ENCODE data around the gene ZNF223.

DNA sequence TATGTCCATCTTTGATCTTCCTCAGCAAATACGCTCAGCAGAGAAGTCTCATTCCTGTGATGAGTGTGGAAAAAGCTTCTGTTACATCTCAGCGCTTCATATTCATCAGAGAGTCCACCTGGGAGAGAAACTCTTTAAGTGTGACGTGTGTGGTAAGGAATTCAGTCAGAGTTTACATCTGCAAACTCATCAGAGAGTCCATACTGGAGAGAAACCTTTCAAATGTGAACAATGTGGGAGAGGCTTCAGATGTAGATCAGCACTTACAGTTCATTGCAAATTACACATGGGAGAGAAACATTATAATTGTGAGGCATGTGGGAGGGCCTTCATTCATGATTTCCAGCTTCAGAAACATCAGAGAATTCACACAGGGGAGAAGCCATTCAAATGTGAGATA is 14.5 kb downstream of the ZNF223 start:
- TF ChIP-seq RAD21 (IDR thresholded peaks at IDR 0.05; ENCODE audit: low read depth), result no peak
- TF ChIP-seq CREB1 (IDR thresholded peaks at IDR 0.05; ENCODE audit: low read depth), result no peak
- no peak for TF ChIP-seq MAX (IDR thresholded peaks at IDR 0.05)
- no peak for TF ChIP-seq TAF1 (IDR thresholded peaks at IDR 0.05; ENCODE audit: low read depth)
- TF ChIP-seq TEAD4 (IDR thresholded peaks at IDR 0.05), result no peak
- TF ChIP-seq TCF12 (IDR thresholded peaks at IDR 0.05; ENCODE audit: low read depth), result no peak
- TF ChIP-seq, protein P1, sequence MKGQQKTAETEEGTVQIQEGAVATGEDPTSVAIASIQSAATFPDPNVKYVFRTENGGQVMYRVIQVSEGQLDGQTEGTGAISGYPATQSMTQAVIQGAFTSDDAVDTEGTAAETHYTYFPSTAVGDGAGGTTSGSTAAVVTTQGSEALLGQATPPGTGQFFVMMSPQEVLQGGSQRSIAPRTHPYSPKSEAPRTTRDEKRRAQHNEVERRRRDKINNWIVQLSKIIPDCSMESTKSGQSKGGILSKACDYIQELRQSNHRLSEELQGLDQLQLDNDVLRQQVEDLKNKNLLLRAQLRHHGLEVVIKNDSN (IDR thresholded peaks at IDR 0.05), result no peak
- TF ChIP-seq NFIC (IDR thresholded peaks at IDR 0.05), result no peak
- no peak for TF ChIP-seq EGR1 (IDR thresholded peaks at IDR 0.05)
- no peak for TF ChIP-seq REST (IDR thresholded peaks at IDR 0.05; ENCODE audit: low read depth)
